ENCODE measurements around the gene PPT1. TPM values are rescaled to one million over a fixed set of nuclear protein-coding genes. Genes with fewer than 3 reads are reported as not detected.

PPT1 gene
- total and polyA plus RNA-seq, 2 experiments from 2014 or later: 67.4 to 202 TPM

GRCh38 chr1:40078512-40079333 lies 18.3 kb downstream of the PPT1 start:
- Histone ChIP-seq H3F3A (replicated peaks; ENCODE audit: low read depth) (peaks cover 9% of the 10 kb centered on the region; the same call in 1 of the 2 replicates), H3K9me2 (ENCODE audit: insufficient read depth) (no peaks in the 10 kb centered on the region), H3K27ac (ENCODE audit: low read depth) (no peak overlapping the region), H3K36me3 (ENCODE audit: insufficient read depth) (peaks cover 40% of the 10 kb centered on the region), H3K27me3 (ENCODE audit: insufficient read depth) (no peaks in the 10 kb centered on the region), H3K4me1 (ENCODE audit: insufficient read depth) (no peaks in the 10 kb centered on the region), H3K4me3 (no peak overlapping the region), H3K79me2 (replicated peaks; ENCODE audit: insufficient read depth) (no peaks in the 10 kb centered on the region), H2AFZ (no peak overlapping the region), H4K20me1 (replicated peaks; ENCODE audit: insufficient read depth) (peaks cover 2% of the 10 kb centered on the region; the same call in 1 of the 2 replicates), H3K4me2 (no peak overlapping the region)
- ATAC-seq: peak; percentile 94
- DNase-seq (ENCODE audit: low spot score): peak; percentile 88
- H3K4me1 Mint-ChIP-seq: no peaks in the 10 kb centered on the region
- no peaks in the 10 kb centered on the region for H3K27me3 Mint-ChIP-seq (ENCODE audit: insufficient read depth, low read depth, poor library complexity)
- peaks cover 65% of the 10 kb centered on the region for H3K36me3 Mint-ChIP-seq (ENCODE audit: low read depth)
- no peaks in the 10 kb centered on the region for H3K9me3 Mint-ChIP-seq
- H3K27ac Mint-ChIP-seq: no peak overlapping the region
- TF ChIP-seq CTCF (conservative IDR thresholded peaks at IDR 0.05; ENCODE audit: low read depth in 2 of 2) (peak; percentile 78 to 82), ETS1 (IDR thresholded peaks at IDR 0.05) (no peak)
- no peak overlapping the region for H3K4me3 Mint-ChIP-seq

- Histone ChIP-seq H3F3A (replicated peaks; ENCODE audit: low read depth) (peaks cover 9% of the 10 kb centered on the region; the same call in 1 of the 2 replicates), H4K20me1 (replicated peaks; ENCODE audit: insufficient read depth) (peaks cover 10% of the 10 kb centered on the region), H3K4me1 (ENCODE audit: insufficient read depth) (no peaks in the 10 kb centered on the region), H3K4me2 (no peak overlapping the region), H3K27me3 (ENCODE audit: insufficient read depth) (no peaks in the 10 kb centered on the region), H3K4me3 (no peak overlapping the region), H3K36me3 (ENCODE audit: insufficient read depth) (peaks cover 52% of the 10 kb centered on the region), H3K27ac (ENCODE audit: low read depth) (no peak overlapping the region), H3K79me2 (replicated peaks; ENCODE audit: insufficient read depth) (no peaks in the 10 kb centered on the region), H2AFZ (no peak overlapping the region), H3K9me2 (ENCODE audit: insufficient read depth) (no peaks in the 10 kb centered on the region)
- ATAC-seq (no peak), DNase-seq (ENCODE audit: low spot score) (no peak)
- Mint-ChIP-seq H3K36me3 (ENCODE audit: low read depth) (peaks cover 70% of the 10 kb centered on the region), H3K27me3 (ENCODE audit: insufficient read depth, low read depth, poor library complexity) (peaks cover 1% of the 10 kb centered on the region), H3K9me3 (no peaks in the 10 kb centered on the region), H3K27ac (no peak overlapping the region), H3K4me3 (no peak overlapping the region), H3K4me1 (no peaks in the 10 kb centered on the region)
- no peak for TF ChIP-seq POLR2AphosphoS5 (IDR thresholded peaks at IDR 0.05; ENCODE audit: low read depth)
- TF ChIP-seq NANOG (IDR thresholded peaks at IDR 0.05; ENCODE audit: borderline replicate concordance): no peak
- no peak for TF ChIP-seq ETS1 (IDR thresholded peaks at IDR 0.05)
- no peak for TF ChIP-seq ZNF114 (CRISPR knock-in tag; IDR thresholded peaks at IDR 0.05)
- TF ChIP-seq REST (IDR thresholded peaks at IDR 0.05; ENCODE audit: unreplicated experiment): no peak
- TF ChIP-seq JUNB (IDR thresholded peaks at IDR 0.05; ENCODE audit: unreplicated experiment): no peak
- no peak for TF ChIP-seq ZNF331 (CRISPR knock-in tag; IDR thresholded peaks at IDR 0.05; ENCODE audit: low read depth)
- TF ChIP-seq STAT1 (IDR thresholded peaks at IDR 0.05; ENCODE audit: unreplicated experiment): no peak
Observed at GRCh38 chr1:40076895-40077312, 20.1 kb downstream of the PPT1 start.
